Stimulated activated naive CD4-positive, alpha-beta T cell (primary cell): ENCODE results near the gene EML1.
A peak's percentile ranks its signal among the peaks of the same experiment; 100 is the strongest.

ENCODE experiments used
- DNase-seq, 6 experiments: peaks; one replicate each; lab custom pipeline; 2025; lab: John Stamatoyannopoulos, UW

EML1 gene

GRCh38 chr14:99966912-99967311 lies 173.7 kb downstream of the EML1 start:
- DNase-seq, result no peak

DNA sequence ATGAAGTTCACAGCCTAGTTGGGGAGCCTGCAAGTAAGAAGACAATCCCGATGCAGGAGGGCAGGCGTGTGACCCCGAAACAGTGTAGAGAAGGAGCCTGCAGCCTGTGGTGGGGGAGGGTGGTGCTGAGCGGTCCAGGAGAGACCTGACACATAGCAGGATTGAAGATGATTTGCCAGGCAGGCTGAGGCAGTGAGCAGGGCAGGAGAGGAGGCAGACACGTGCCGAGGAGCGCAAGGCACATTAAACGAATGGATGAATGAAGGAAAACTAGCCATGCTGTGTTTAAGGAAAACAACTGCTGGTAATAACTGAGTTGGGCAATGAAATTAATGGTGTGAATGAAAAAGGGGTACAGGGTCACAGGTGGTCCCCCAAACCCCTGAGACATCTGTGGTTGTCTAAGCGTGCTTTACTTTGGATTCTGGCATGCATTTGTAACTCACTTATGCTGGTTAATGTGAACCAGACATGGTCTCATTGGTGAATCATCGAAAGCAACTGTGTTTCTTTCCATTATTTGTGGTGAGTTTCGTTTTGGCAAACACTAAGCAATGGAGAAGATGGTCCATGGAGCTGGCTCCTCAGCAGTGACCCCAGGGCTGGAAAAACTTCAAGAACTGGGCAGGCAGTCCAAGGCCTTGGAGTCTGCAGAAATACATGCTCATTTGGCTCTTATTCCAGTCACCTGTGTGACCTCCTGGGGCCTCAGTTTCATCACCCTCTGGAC lies 175.1 kb downstream of the EML1 start:
- DNase-seq, result no peak

- DNase-seq, result no peak
Observed at GRCh38 chr14:99968941-99969340, 175.7 kb downstream of the EML1 start.

GRCh38 chr14:99969673-99970322 lies 176.6 kb downstream of the EML1 start:
- DNase-seq, result no peak

GRCh38 chr14:99971087-99971940 lies 178.1 kb downstream of the EML1 start:
- DNase-seq, result peak; percentile 69 to 87 (median 82)

GRCh38 chr14:99971941-99972747 lies 178.9 kb downstream of the EML1 start:
- peak in 3 of 6 experiments; percentile 6 to 50 (median 14) for DNase-seq

- no peak for DNase-seq
Observed at GRCh38 chr14:99972748-99973466, 179.7 kb downstream of the EML1 start.

GRCh38 chr14:99975190-99975589 lies 182.0 kb downstream of the EML1 start:
- no peak for DNase-seq

DNA sequence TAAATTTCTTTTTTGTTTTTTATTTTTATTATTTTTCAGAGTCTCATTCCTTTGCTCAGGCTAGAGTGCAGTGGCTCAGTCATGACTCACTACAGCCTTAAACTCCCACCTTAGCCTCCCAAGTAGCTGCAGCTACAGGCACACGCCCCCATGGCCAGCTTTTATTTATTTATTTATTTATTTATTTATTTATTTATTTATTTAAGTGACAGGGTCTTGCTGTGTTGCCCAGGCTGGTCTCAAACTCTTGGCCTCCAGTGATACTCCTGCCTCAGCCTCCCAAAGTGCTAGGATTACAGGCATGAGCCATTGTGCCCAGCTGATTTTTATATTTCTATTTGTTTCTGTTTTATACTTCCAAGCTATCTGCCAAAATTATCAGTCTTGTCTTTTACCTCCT lies 182.8 kb downstream of the EML1 start:
- DNase-seq, result no peak

- DNase-seq, result no peak
Observed at GRCh38 chr14:99976681-99977080, 183.5 kb downstream of the EML1 start.

GRCh38 chr14:99980299-99980698 lies 187.1 kb downstream of the EML1 start:
- DNase-seq, result no peak

DNA sequence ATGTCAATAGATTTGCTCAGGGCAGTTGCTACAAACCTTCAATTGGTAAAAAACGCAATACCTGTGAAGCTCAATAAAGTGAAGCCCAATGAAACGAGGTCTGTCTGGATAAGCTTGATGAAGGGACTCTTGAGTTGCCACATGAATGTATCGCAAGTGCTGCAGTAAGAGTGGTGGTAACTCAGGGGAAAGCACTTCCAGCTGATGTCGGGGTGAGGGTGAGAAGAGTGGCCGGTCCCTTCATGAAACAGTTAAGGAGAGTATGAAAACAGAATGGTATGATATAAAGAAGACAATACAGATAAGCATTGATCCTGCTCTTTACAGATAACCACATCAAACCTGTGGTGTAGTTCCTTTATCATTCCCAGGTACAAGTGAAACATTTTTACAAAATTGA lies 188.6 kb downstream of the EML1 start:
- DNase-seq, result no peak

DNA sequence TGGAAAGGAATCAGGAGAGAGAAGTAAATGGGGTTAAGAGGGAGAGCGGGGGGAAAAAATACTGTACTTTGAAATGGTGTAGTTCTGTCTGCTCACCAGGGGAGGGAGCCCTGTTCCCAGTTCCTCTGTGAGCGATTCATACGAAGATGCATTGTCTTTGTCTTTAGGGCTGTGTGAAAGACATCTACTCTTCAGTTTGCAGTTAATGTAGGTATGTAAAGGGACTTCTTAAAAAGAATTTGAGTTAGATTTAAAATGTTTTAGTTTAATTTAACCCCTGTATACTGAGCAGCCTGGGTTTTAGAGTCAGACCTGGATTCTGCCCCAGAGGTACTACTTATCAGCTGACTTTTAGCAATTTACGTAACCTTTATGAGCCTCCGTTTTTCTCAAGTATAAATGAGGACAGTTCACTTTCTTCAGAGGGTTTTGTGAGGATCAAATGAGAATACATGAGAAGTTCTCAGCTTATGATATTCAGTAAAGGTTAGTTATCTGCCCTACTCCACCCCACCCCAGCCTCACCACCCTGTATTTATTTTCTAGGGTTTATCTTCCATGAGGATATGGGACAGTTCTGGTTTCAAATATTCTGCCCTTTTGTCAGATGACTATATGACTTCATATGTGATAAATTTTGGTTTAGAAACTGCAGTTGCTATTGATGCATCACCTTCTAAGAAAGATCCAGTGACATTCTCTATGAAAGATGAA lies 189.5 kb downstream of the EML1 start:
- peak in 5 of 6 experiments; percentile 39 to 80 (median 48) for DNase-seq

DNA sequence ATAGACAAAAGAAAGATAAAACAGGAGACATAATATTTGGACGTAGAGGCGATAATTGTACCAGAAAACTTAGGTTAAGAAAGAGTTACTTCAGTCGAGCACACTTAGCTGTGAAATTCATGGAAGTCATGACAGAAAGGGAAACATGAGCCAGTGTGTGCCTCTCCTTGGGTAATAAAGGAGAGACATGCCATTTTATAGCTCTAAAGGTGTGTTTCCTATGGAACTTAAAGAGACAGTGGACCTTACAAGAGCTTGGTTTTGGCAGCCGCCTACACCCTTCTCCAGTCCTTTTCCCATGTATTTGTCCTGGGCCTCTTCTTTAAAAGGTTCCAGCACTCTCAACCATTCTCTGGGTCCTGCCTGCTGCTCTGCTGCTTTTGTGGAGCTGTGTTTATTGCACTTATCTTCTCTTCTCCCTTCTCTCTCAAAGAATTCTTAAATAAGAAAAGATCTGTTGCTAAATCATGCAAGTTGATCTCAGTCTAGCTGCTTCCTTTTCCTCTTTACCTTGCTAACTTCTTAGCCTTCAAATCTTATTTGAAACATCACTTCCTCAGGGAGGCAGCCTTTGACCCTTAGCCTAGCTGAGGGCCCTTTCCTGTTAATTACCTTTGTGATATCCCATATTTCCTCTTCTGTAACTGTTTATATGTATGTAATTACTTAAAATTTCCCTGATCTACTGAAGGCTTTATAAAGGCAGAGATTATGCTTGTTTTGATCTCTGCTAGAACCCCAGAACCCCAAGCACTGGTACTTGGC lies 190.2 kb downstream of the EML1 start:
- DNase-seq, result no peak

- DNase-seq, result no peak
Observed at GRCh38 chr14:99984036-99984435, 190.8 kb downstream of the EML1 start.

- DNase-seq, result no peak
Observed at GRCh38 chr14:99986396-99986795, 193.2 kb downstream of the EML1 start.

GRCh38 chr14:99989032-99989431 lies 195.8 kb downstream of the EML1 start:
- no peak for DNase-seq

- DNase-seq, result no peak
Observed at GRCh38 chr14:99990268-99991170, 197.3 kb downstream of the EML1 start.

DNA sequence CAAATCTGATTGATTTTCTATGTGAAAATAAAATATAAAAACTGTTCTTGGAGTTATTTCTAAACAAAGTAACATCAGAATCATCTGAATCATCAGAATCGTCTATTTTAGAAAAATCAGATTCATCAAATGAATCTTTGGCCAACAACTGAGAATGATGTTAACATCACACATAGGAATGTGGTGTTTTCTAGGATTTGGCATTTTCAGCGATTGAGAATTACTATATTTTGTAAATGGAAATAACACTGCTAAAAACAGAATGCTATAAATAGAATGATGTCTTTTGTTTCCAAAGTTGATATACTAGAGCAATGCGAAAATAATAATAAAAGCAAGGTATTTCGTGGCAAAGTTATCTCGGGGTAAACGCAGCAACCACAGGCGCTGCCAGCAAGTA lies 198.1 kb downstream of the EML1 start:
- DNase-seq, result no peak
